HEK293 (cell line): ENCODE data around the gene PXMP2.
"Not testable (repeated sequence)": the region's sequence is repeated elsewhere in the genome, so short reads cannot be mapped to it uniquely, and the experiment has no call there.

Experiments used
- SP2 ChIP-seq: fragments of 450-650 bp; formaldehyde crosslinking; IDR thresholded peaks from 2 replicates; pipeline ENCODE4 v1.5.1; 2016; ENCODE audit warnings: missing biosample characterization, missing genetic modification characterization
- ZBTB1 ChIP-seq: fragments of 450-650 bp; formaldehyde crosslinking; IDR thresholded peaks from 2 replicates; pipeline ENCODE4 v1.5.1; 2016; ENCODE audit warnings: missing biosample characterization, missing genetic modification characterization
- ZNF121 ChIP-seq: fragments of 450-650 bp; formaldehyde crosslinking; IDR thresholded peaks from 2 replicates; pipeline ENCODE4 v1.5.1; 2016; ENCODE audit warnings: missing biosample characterization, missing genetic modification characterization
- TF ChIP-seq, protein P1 (sequence below): fragments of 450-650 bp; formaldehyde crosslinking; IDR thresholded peaks from 2 replicates; pipeline ENCODE4 v1.5.1; 2016; ENCODE audit warnings: missing biosample characterization, missing genetic modification characterization
- TF ChIP-seq, protein P2 (sequence below): fragments of 450-650 bp; formaldehyde crosslinking; IDR thresholded peaks from 2 replicates; pipeline ENCODE4 v1.5.1; 2016; ENCODE audit warnings: missing biosample characterization, missing genetic modification characterization
- TF ChIP-seq, protein P3 (sequence below): fragments of 450-650 bp; formaldehyde crosslinking; IDR thresholded peaks from 2 replicates; pipeline ENCODE4 v1.5.1; 2016; ENCODE audit warnings: missing biosample characterization, missing genetic modification characterization

DNA sequence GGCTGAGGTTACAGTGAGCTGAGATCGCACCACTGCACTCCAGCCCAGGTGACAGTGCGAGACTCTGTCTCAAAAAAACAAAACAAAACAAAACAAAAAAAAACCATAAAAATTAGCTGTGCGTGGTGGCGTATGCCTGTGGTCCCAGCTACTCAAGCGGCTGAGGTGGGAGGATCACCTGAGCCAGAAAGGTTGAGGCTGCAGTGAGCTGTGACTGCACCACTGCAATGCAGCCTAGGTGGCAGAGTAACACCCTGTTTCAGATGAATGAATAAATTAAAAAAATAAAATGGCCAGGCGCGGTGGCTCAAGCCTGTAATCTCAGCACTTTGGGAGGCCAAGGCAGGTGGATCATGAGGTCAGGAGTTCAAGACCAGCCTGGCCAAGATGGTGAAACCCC, 66.3 kb downstream of the PXMP2 start:
- TF ChIP-seq, protein P1, sequence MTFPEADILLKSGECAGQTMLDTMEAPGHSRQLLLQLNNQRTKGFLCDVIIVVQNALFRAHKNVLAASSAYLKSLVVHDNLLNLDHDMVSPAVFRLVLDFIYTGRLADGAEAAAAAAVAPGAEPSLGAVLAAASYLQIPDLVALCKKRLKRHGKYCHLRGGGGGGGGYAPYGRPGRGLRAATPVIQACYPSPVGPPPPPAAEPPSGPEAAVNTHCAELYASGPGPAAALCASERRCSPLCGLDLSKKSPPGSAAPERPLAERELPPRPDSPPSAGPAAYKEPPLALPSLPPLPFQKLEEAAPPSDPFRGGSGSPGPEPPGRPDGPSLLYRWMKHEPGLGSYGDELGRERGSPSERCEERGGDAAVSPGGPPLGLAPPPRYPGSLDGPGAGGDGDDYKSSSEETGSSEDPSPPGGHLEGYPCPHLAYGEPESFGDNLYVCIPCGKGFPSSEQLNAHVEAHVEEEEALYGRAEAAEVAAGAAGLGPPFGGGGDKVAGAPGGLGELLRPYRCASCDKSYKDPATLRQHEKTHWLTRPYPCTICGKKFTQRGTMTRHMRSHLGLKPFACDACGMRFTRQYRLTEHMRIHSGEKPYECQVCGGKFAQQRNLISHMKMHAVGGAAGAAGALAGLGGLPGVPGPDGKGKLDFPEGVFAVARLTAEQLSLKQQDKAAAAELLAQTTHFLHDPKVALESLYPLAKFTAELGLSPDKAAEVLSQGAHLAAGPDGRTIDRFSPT (tag by site-specific recombination): not testable (repeated sequence)
- TF ChIP-seq, protein P2, sequence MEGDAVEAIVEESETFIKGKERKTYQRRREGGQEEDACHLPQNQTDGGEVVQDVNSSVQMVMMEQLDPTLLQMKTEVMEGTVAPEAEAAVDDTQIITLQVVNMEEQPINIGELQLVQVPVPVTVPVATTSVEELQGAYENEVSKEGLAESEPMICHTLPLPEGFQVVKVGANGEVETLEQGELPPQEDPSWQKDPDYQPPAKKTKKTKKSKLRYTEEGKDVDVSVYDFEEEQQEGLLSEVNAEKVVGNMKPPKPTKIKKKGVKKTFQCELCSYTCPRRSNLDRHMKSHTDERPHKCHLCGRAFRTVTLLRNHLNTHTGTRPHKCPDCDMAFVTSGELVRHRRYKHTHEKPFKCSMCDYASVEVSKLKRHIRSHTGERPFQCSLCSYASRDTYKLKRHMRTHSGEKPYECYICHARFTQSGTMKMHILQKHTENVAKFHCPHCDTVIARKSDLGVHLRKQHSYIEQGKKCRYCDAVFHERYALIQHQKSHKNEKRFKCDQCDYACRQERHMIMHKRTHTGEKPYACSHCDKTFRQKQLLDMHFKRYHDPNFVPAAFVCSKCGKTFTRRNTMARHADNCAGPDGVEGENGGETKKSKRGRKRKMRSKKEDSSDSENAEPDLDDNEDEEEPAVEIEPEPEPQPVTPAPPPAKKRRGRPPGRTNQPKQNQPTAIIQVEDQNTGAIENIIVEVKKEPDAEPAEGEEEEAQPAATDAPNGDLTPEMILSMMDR (tag by site-specific recombination): not testable (repeated sequence)
- TF ChIP-seq, protein P3, sequence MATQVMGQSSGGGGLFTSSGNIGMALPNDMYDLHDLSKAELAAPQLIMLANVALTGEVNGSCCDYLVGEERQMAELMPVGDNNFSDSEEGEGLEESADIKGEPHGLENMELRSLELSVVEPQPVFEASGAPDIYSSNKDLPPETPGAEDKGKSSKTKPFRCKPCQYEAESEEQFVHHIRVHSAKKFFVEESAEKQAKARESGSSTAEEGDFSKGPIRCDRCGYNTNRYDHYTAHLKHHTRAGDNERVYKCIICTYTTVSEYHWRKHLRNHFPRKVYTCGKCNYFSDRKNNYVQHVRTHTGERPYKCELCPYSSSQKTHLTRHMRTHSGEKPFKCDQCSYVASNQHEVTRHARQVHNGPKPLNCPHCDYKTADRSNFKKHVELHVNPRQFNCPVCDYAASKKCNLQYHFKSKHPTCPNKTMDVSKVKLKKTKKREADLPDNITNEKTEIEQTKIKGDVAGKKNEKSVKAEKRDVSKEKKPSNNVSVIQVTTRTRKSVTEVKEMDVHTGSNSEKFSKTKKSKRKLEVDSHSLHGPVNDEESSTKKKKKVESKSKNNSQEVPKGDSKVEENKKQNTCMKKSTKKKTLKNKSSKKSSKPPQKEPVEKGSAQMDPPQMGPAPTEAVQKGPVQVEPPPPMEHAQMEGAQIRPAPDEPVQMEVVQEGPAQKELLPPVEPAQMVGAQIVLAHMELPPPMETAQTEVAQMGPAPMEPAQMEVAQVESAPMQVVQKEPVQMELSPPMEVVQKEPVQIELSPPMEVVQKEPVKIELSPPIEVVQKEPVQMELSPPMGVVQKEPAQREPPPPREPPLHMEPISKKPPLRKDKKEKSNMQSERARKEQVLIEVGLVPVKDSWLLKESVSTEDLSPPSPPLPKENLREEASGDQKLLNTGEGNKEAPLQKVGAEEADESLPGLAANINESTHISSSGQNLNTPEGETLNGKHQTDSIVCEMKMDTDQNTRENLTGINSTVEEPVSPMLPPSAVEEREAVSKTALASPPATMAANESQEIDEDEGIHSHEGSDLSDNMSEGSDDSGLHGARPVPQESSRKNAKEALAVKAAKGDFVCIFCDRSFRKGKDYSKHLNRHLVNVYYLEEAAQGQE: not testable (repeated sequence)
- not testable (repeated sequence) for TF ChIP-seq SP2, ZBTB1, ZNF121 (tag by site-specific recombination)
